ENCODE results near the gene NOL4L.

NOL4L gene

DNA sequence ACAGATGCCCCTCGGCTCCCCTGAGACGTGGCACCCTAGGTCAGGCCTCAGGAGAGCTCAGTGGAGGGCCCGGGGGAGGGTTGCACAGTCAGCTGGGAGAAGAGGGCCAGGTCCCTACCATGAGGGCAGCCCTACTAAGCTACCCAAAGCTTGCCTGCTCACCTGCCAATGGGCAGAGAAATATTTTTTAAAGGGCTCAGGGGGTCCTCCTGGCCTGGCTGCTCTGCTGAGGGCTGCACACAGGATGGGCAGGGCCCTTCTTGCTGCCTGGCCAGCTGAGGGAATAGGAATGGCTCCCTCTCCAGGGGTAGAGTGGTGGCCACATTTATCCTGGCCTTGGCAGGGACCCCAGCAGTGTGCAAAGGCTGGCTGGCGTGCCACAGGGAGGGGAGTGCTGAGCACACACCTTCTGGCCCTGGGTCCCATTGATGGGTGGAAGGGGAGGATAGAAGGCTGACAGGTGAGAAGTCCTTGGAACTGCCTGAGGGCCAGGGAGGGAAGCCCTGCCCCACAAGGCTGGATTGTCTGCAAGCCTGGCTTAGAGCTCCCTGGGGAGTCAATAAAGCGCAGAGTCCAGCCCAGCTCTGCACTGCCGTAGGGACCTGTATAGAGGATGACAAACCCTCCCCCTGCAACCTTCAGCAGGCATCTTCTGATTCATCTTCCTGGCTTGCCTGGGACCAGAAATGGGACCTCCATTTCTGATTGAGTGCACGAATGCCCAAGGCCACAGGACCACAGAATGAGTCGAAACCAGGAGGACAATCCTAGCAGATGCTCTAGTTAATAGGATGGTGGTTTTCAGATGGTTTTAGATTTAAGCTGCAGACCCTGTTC lies 62.1 kb downstream of the NOL4L start:
- DNase-seq = peak; percentile 71 to 88 (median 88)

DNA sequence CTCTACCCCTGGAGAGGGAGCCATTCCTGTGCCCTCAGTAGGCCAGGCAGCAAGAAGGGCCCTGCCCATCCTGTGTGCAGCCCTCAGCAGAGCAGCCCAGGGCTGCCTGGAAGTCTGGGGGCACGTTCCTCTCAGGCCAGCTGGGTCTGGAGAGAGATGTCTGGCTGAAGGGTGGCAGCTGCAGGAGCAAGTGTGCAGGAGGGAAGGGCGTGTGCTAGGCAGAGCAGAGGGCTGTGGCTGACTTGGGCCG lies 62.7 kb downstream of the NOL4L start:
- DNase-seq = peak; percentile 17 to 65 (median 64)

DNA sequence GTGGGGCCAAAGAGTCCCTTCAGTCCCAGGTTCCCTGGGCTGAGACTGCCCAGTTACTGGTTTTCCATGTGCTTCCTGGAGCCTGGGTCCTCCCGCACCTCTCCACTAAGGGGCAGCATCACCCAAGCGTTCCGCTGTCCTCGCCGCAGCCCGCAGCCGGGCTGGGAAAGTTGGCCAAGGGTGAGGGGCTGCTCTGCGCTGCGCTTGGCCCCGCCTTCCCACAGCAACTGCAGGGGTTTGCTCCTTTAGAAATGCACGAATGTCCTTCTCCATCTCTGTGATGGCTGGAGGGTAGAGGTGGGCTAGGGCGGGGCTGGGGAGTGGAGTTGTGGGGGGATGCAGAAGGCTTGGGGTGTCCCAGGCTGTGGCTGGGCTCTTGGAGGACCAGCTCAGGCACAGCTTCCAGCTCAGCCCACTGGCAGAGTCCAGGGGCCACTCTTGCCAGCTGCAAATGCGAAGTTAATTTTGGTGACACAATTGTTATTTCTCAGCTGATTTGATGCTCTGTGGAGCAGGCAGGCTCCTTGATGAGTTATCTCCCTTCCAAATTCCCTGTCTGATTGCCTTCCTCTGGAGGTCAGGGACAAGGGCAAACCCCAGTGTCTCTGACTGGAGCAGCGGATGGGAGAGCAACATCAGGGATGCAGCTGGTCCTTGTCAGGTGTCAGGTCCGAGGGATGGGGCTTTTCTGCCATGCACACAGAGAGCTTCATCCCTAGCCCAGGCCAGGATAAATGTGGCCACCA lies 63.2 kb downstream of the NOL4L start:
- DNase-seq = peak; percentile 65 to 85 (median 72)

DNA sequence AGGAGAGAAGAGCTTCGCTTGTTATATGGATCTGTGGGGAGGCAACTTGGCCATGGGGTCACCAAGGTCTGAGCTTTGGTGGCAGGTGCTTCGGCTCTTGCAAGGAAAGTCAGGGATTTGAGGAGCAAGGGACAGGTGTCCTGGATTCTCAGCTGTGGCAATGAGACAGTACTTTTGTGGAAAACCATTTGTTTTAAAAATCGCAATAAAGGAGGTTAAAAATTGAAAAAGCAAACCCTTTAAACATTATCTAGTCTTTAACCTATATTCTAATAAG lies 64.3 kb downstream of the NOL4L start:
- DNase-seq = no peak

DNA sequence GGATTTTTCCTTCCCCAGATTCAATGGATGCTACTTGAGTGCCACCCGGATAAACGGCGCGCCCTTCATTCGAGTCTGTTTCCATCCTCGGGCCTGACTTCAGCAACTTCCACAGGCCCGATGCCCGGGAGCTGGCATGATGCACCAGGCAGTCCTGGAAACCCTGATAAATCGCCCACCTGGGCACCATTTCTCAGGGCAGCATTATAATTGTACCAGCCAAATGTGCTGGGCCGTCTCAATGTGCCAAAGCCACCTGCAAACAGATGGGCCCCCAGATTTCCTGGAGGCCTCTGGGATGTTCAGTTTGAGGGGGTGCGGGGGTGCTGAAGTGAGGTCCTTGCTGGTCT lies 65.8 kb downstream of the NOL4L start:
- DNase-seq = no peak

DNA sequence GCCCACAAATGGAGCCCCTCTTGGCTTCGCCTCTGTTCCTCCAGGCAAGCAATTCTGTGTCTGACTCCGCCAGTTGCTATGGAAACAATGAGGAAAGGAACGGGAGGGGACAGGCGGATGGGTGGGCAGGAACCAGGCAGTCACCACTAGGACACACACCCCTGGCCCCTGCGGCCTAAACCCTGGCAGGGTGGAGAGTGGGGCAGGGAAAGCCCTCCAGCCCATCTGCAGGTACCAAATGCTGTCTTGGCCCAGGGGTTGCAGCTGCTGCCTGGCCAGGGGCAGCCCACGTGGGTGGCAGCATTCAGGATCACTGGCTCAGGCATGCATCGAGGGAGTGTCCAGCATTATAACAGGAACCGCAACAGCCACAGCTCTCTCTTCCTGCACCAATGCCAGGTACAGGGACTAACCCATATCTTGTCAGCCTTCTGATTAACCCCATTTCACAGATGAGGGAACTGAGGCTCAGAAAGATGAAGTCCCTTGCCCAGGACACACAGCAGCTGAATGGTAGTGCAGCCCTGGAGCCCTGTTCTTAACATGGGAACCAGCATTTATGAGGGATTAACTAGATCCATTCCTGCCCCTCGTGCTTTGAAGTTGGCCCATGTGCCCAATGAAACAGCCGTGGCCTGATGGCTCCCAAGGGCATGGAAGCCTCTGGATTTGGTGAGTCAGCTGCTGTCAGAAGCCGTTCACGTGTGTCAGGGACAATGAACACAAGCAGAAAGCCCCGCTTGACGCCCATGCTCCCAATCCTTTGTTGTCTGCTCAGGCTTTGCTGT lies 66.3 kb downstream of the NOL4L start:
- DNase-seq = peak in 1 of 3 experiments; percentile 27

DNA sequence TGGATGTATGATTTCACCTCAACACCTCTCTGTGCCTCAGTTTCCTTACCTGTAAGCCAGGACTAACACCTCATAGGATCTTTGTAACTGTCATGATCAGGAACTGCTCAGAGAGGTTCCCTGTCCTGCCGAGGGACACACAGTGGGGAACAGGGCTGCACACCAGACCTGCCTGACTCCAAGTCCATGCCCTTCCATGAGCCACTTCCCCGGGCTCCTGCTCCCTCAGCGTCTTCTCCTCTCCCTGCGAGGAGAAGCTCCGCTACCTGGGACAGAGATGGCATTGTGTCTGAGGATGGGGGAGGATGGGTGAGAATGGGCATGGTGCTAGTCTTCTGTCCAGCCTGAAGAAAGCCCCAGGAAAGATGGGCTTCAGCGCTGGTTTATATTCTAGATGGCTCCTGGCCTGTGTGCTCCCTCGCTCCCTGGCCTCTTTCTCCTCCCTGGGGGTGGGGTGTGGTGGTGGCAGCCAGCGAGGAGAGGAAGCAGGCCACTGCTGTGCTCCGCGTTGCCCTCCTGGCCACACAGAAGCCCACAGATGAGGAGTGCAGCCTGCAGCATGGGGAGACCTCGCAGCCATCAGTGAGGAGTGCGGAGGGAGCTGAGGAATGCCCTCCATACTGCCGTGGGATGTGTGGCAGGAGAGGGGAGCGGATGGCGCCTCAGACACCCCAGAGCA lies 67.1 kb downstream of the NOL4L start:
- DNase-seq = no peak

DNA sequence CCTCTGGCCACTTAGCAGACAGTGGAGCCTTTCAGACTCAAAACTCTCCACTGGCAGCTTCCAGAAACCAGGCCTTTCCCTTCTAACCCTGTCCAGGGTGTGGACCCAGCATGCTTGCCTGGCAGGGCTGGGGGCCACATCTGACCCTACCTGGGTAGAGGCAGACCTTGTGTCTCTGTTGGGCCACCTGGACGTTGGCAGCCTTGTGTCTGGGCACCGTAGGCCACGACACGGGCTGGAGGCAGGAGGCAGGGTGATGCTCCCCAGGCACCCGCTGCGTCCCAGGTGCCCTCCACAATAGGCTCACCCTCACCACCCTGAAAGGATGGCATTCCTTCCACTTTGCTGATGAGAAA lies 67.6 kb downstream of the NOL4L start:
- no peak for DNase-seq

DNA sequence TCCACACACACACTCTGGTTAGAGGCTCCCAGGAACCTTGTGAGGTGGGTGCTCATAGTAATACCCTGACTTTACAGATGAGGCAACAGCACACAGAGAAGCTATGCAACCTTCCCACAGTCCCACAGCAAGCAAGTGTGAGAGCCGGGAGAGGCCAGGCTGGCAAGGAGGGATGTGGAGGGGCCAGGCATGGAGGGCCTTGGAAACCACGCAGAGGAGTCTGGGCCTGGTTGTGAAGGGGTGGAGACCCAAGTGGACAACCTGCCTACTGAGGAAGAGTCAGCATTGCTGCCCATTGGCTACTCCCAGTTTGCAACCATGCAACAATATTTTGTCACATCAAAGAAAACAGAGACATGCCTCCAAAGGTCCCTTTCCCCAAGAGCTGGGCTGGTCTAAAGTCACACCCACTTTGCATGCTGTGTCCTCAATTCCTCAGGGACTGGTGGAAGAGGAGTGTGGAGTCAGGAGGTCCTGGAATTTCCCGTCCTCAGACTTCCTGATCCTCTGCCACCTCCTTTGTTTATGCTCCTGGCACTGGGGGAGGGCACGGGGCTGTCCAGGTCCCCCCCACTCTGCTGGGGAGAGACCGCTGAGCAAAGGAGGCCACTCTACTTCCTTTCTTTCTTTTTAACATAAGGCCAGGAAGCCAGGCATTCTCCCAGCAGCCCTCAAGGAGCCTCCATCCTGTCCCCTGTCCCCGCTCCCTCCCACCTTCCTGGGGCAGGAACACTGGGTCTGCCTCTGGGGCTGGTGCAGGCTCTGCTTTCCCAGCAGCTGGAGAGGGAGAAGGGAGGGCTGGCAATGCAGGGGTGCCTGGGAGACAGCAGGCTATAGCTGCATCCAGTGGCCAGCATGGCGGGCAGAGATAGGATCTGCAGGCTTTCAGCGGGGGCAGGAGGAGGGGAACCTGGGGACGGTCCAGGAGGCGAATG lies 68.3 kb downstream of the NOL4L start:
- no peak for DNase-seq

DNA sequence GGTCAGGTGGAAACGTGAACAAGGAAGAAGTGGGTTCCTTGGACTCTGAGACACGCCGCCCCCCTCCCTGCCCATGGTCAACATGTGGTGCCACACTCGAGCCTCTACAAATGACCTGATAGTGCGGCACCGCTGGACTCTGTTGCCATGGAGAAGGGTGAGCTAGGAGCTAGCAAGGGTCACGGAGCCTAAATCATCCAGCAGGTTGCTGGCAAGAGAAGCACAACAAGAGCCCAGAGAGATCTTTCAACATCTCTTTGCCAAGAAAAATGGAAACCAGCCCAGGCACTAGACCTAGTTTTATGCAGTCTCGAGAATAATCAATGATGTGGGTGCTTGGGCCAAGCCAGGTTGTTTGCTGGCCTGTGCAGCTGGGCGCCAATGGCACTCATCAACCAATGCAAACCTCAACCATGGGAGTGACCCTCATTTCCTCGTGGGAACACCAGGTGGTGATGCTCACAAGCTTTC lies 69.5 kb downstream of the NOL4L start:
- no peak for DNase-seq

DNA sequence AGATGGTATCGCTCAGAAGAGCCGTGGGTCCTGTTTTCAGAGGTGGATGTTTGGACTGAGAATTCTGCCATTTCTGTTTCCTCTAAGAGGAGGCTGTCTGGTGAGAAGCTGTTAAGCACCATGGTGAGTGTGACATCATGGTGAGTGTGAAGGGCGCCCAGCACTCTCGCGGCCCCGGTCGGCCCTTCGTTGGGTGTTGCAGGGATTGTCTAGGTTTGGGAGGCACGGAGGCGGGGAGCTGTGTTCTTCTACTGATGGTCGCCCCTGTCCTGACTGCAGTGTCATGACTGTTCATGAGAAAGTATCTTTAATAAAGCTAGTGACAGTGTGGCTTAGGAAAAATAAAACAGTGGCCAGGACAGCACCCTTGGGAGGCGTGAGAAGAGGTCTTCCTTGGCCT lies 70.4 kb downstream of the NOL4L start:
- DNase-seq = no peak

DNA sequence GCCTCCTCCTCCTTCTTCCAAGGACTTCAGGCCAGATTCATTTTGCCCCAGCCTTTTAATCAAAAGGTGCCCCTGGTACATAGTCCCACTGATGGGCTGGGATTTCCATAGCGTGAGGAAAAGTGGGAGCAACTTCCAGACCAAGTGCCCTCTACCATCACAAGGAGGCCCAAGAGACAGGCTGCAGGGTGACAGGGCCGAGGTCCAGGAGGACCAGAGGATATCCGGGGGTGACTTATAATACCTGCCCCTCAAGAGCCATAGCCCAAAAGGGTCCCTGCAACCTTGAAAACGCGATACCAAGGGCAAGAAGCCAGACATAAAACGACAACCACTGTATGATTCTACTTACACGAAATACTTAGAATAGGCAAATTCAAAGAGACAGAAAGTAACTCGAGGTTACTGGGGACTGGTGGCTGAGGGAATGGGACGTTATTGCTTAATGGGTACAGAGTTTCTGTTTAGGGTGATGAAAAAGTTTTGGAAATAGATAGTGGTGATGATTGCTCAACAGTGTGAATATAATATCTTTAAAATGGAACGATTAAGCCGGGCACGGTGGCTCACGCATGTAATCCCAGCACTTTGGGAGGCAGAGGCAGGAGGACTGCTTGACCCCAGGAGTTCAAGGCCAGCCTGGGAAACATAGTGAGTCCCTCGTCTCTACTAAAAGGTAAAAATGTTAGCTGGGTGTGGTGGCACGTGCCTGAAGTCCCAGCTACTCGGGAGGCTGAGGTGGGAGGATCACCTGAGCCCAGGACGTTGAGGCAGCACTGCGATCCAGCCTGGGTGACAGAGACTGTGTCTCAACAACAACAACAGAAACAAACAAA lies 71.9 kb downstream of the NOL4L start:
- DNase-seq = no peak

DNA sequence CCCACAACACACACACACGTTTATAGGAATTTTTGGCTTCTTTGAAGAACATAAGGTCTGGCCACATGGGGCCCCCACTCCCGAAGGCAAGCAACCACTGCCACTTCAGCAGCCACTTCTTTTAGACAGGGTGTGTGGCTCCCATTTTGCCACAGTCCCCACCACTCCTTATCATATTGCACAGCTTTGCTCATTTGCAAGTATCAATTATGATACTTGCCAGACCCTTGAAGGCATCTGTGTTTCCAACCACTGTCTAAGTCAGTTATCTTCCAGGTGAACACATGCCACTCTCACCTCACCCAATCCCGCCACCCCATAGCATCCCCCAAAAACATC lies 73.1 kb downstream of the NOL4L start:
- DNase-seq = no peak

DNA sequence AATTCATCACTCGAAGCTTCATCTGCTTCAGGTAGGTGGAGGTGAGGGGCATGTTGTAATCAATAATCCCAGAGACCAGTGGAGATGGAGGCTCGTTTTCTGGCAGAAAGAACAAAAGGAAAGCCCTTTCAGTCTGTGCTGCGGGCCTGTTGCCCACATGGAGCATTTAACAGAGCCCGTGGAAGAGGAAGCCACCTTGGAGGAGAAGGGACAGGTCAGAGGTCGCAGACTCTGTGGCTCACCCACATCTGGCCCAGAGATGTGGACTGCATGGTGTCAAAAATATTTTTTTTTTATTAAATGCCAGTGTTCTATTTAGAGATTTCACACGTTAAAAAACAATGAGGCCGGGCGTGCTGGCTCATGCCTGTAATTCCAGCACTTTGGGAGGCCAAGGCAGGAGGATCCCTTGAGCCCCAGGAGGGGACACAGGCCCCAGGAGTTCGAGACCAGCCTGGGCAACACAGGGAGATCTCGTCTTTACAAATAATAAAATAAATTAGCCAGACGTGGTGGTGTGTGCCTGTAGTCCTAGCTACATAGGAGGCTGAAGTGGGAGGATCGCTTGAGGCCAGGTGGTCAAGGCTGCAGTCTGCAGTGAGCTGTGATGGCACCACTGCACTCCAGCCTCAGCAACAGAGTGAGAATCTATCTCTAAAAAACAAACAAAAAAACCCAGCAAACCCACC lies 73.6 kb downstream of the NOL4L start:
- DNase-seq = no peak

DNA sequence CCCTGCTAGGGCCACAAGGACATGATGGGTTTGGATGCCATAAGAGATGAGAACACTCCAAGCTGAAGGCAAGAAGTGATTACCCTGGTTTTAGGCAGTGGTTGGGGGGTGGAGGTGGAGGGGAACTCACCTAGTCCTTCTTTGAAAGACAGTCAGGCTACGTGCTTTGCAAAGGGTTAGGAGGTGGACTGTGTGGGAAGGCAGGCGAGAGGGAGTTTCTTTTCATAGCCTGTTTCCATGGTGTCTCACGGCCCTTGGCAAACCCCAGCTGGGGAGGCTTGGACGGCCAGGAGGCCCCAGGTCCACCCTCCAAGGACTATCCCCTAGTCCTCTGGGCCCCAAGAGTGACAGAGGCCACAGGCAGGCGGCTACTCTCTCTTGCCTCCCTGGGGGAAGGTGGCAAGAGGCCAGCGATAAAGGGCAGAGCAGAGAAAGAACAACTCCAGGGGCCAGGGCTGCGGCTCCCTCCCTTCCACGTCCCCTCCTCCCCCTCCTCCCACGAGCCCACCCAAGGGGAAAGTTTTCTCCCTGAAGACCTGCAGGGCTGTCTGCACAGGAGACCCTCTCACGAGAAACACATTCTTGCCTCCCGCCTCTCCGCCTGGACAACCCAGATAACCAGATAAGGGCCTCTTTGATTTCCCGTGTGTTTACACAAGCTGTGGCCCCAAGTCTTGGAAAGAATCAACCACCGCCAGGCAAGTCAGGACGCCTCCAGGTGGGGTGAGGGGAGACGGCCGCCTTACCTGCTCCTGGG lies 74.4 kb downstream of the NOL4L start:
- DNase-seq = peak in 1 of 3 experiments; percentile 43

DNA sequence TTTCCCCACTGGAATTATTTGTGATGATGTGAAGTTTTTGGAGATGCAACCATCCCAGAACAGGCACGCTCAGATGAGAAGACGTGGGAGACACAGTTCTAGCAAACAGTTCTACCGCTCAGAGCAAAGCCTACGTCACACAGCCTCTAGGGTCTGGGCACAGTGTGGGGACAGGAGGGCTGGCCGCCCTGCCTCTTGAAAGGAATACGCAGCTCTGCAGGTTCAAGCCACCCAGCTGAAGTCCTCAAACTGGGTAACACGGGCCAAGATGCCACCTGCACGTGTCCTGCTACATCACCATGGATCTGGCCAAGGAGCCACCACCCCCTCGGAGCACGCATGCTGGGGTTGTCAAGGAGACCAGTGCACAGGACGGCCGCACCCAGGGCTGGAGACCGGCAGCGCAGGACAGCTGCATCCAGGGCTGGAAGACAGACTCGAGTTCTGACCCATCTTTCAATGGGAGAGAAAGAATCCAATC lies 75.0 kb downstream of the NOL4L start:
- DNase-seq = peak in 1 of 3 experiments; percentile 65

DNA sequence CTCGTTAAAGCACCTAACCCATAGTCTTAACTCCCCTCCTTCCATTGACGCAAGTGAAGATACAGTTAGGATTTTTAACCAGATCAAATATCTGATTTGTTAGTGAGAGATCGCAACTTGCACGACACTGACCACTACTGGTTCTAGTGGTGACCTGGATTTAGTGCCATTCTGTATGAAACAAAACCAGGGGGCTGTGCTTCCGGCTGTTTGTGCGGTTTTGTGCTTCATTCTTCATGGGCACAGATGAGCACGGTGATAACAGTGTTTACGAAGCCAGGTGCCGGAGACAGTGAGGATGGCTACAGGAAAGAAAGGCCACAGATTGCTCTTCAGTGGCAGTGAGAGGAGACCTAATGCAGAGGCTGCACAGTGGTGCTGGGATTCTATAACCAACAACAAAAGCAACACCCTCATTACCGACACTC lies 75.5 kb downstream of the NOL4L start:
- peak in 1 of 3 experiments; percentile 68 for DNase-seq

DNA sequence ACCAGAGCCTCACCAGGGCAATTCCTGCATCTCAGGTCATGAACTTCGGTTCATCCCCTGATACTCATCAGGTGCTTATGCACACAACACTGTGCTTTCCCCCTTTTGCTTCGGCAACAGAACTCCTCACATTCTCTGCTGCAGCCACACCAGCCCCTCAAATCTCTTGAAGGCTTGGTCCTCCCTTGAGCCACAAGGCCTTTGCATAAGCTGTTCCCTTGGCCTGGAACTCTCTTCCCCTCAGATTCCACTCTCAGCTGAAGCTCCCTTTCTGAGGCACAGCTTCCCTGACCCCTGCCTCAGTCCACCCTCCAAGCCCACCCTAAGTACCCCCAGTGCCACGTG lies 76.4 kb downstream of the NOL4L start:
- DNase-seq = no peak

DNA sequence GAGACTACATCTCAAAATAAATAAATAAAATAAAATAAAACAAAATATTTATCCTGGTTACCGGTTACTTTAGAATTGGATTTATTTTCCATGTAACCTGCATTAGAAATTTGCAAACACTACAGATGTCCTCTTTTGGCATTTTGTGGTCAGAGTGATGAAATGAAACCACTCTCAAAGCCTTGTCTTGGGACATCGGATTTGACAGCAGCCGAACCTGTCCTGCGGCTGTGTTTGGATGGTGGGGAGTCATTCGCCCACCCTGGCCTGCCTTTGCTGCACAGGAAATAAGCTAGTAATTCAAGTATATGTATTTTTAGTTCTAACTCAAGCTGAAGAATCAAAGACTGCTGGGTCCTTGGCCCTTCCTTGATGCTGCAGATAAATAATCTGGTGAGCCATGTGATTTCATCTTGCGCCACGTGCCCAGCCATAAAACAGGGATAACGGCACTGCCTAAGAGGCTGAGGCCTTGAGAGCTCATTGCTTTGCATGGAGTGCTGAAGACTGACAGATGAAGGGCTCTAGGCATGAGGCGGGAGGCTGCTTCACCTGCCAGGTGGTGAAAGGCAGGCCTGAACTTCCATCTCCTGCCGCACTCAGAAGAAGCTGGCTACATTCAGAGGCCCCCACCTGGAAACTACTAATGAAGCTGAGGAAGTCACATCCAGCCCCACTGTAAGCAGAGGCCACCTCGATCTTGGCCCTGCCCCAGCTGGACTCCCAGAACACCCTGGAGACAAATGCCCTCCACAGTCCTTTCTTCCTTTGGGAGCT lies 76.9 kb downstream of the NOL4L start:
- DNase-seq = peak in 1 of 3 experiments; percentile 84

Measured in NCI-H1417 (cell line).